Subcutaneous adipose tissue (tissue), 4 donors: ENCODE measurements around the gene FAT4. TPM values are rescaled to one million over a fixed set of nuclear protein-coding genes. Genes with fewer than 3 reads are reported as not detected.

ENCODE experiments used
- total RNA-seq, 4 donors: library from RNA; depleted of rRNA; stranded (reverse); fragments of >200 nt; gene quantifications; one replicate each; pipeline ENCODE4 v1.1.0, GENCODE V29; 2016
- TF ChIP-seq, protein P1 (sequence below): fragments of 450-650 bp; IDR thresholded peaks from one replicate; pipeline ENCODE4 v1.5.1; 2016; ENCODE audit warnings: low read depth, mild to moderate bottlenecking, control low read depth, antibody characterized with exemption, moderate library complexity

FAT4 gene
- total RNA-seq, 4 donors from 2014 or later: 17.8 to 27.5 (median 21.8) TPM

DNA sequence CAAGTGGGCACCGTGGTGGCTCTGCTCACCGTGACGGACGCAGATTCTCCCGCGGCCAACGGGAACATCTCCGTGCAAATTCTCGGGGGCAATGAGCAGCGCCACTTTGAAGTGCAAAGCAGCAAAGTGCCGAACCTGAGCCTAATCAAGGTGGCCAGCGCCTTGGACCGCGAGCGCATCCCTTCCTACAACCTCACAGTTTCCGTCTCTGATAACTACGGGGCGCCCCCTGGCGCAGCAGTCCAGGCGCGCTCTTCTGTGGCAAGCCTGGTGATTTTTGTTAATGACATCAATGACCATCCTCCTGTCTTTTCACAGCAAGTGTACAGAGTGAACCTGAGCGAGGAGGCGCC is 2.7 kb downstream of the FAT4 start:
- TF ChIP-seq, protein P1, sequence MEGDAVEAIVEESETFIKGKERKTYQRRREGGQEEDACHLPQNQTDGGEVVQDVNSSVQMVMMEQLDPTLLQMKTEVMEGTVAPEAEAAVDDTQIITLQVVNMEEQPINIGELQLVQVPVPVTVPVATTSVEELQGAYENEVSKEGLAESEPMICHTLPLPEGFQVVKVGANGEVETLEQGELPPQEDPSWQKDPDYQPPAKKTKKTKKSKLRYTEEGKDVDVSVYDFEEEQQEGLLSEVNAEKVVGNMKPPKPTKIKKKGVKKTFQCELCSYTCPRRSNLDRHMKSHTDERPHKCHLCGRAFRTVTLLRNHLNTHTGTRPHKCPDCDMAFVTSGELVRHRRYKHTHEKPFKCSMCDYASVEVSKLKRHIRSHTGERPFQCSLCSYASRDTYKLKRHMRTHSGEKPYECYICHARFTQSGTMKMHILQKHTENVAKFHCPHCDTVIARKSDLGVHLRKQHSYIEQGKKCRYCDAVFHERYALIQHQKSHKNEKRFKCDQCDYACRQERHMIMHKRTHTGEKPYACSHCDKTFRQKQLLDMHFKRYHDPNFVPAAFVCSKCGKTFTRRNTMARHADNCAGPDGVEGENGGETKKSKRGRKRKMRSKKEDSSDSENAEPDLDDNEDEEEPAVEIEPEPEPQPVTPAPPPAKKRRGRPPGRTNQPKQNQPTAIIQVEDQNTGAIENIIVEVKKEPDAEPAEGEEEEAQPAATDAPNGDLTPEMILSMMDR: no peak

DNA sequence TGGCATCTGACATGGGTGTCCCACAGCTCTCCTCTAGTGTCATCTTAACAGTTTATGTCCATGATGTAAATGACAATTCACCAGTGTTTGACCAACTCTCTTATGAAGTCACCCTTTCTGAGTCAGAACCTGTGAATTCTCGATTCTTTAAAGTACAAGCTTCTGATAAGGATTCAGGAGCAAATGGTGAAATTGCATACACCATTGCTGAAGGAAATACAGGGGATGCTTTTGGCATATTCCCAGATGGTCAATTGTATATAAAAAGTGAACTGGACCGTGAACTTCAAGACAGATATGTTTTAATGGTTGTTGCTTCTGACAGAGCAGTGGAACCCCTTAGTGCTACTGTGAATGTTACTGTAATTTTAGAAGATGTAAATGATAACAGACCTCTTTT is 4.6 kb downstream of the FAT4 start:
- TF ChIP-seq, protein P1: no peak

DNA sequence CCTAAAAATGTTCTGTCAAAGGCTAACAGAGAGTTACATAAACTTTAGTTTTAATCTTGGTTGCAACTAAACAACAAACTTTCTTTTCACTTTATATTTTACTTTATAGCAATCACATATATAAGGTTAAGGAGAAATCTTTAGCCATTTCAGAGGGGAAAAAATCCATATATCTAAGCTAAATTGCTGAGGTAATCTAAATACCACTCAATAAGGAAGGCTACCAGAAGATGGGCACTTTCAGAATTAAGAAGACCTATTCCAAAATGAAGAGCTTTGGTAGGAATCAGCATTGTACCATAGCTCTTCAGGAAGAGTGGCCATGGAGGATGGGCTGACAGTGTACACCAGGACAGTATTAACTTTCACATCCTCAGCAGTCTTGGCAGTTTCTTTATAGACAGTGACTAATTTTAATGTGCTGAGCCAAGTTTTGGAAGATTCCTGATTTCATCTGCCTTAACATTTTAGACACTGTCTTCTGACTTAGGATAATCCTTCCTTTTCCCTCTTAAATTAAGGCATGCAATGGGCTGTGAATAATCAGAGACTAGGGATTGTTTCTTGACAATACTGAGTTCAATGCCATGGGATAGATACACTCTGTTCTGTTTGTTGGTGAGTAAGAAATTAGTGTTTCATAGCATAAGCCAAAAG is 7.1 kb downstream of the FAT4 start:
- TF ChIP-seq, protein P1: no peak

DNA sequence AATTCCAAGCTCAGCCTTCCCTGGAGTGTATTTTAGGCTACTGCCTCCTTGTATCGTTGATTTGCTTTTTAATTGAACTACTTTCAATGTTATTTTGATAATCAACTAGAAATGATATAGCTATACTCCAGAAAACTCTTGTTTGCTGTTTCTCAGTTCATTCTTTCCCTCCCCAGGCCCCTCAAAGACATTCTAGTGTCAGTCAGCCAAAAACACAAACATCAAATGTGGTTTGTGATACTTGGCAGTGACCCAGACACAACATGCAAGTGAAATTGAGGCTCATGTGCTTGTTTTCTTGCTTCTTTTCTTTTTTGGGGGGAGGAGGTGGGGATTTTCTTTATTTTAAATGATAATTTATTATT is 7.6 kb downstream of the FAT4 start:
- TF ChIP-seq, protein P1: no peak

DNA sequence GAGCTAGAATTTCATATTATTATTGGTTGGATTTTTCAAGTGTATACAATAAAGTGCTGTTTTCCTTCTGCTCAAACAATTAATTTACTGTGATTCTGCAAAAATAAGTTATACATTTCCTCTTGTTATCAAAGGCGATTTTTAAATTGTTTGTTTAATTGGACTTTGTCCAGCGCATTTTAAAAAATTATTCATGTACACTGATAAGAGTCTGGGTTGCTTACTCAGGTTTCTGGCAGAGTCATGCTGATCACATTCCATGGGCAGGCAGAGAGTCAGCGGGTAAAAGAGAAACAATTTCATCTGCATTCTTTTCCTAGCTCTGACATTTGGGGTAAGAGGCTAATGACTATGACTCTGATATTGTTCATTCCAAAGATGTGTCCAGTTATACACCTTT is 8.9 kb downstream of the FAT4 start:
- TF ChIP-seq, protein P1: no peak

DNA sequence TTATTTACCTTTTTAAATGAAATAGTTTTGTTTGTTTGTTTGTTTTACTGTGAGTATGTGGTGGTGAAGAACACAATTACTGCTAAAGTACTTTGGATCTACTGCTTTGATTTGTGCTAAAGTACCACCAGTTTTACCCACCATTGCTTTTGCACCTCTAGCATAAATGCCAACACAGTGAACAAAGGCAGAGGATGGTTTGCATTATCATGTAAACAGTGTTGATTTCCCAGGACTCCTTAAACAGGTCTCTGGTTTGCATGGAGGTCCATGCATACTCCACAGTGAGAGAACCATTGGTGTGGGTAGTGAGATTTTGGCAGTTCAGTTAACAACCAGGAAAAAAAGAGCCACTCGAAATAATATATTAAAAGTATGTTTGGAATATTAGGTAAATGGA is 11.0 kb downstream of the FAT4 start:
- TF ChIP-seq, protein P1: no peak

DNA sequence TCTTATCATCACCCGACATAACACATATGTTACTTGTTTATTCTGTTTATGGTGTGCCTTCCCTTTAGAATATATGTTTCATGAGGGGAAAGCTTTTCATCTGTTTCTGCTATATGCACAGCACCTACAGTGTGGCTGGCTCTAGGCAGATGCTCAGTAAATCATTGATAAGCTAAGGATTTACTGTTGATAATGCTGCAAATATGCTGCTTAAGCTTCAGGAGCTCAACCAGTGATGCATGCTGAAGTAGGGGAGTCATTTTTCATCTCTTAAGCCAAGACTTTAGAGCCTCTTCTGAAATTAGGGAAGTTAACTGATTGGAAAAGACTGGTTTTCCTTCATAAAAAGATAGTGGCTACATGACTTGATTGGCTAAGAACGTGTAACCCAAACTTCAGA is 16.4 kb downstream of the FAT4 start:
- TF ChIP-seq, protein P1: no peak

DNA sequence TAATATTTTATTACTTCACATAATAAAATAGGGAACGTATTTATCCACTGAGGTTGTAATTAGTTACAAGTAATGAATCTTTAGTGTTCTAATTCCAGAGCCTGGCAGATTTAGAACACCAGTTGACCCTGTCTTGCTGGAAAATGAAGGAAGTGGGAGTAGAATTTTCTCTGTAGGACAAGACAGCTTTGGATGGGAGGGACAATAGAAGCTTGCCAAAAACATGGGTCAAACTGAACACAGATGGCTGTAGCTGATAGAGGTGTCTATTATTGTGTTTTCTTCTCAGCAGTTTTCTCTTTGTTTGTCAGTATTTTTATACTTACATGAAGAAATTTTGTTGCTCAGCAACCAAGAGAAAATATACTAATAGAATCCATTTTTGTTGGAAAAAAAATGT is 20.2 kb downstream of the FAT4 start:
- TF ChIP-seq, protein P1: no peak
